ENCODE data around the gene NELL2.
"Not testable (repeated sequence)": the region's sequence is repeated elsewhere in the genome, so short reads cannot be mapped to it uniquely, and the experiment has no call there.

Gene NELL2

GRCh38 chr12:44847403-44847802 lies 28.7 kb downstream of the NELL2 start:
- no peak for DNase-seq

- no peak for DNase-seq
Observed at GRCh38 chr12:44846826-44847225, 29.3 kb downstream of the NELL2 start.

- DNase-seq = peak; percentile 32
Observed at GRCh38 chr12:44842669-44843068, 33.4 kb downstream of the NELL2 start.

- no peak for DNase-seq
Observed at GRCh38 chr12:44839785-44840184, 36.3 kb downstream of the NELL2 start.

GRCh38 chr12:44837114-44837755 lies 38.9 kb downstream of the NELL2 start:
- DNase-seq = no peak

- DNase-seq = peak; percentile 47
Observed at GRCh38 chr12:44835641-44836379, 40.3 kb downstream of the NELL2 start.

- DNase-seq = not testable (repeated sequence)
Observed at GRCh38 chr12:44834996-44835395, 41.1 kb downstream of the NELL2 start.

GRCh38 chr12:44833561-44833960 lies 42.6 kb downstream of the NELL2 start:
- DNase-seq = no peak

GRCh38 chr12:44830566-44831055 lies 45.5 kb downstream of the NELL2 start:
- DNase-seq = no peak

- DNase-seq = no peak
Observed at GRCh38 chr12:44829045-44829444, 47.1 kb downstream of the NELL2 start.

- peak; percentile 70 for DNase-seq
Observed at GRCh38 chr12:44827832-44828438, 48.2 kb downstream of the NELL2 start.

- DNase-seq = not testable (repeated sequence)
Observed at GRCh38 chr12:44821702-44822101, 54.4 kb downstream of the NELL2 start.

- no peak for DNase-seq
Observed at GRCh38 chr12:44819884-44820283, 56.2 kb downstream of the NELL2 start.

GRCh38 chr12:44817687-44818086 lies 58.4 kb downstream of the NELL2 start:
- no peak for DNase-seq

- DNase-seq = no peak
Observed at GRCh38 chr12:44816446-44817017, 59.6 kb downstream of the NELL2 start.

GRCh38 chr12:44812062-44812461 lies 64.1 kb downstream of the NELL2 start:
- DNase-seq = peak; percentile 77

- DNase-seq = no peak
Observed at GRCh38 chr12:44804068-44804467, 72.0 kb downstream of the NELL2 start.

GRCh38 chr12:44795970-44796369 lies 80.1 kb downstream of the NELL2 start:
- no peak for DNase-seq

GRCh38 chr12:44788731-44789130 lies 87.4 kb downstream of the NELL2 start:
- DNase-seq = no peak

- no peak for DNase-seq
Observed at GRCh38 chr12:44780221-44780790, 95.8 kb downstream of the NELL2 start.

- no peak for DNase-seq
Observed at GRCh38 chr12:44779766-44780165, 96.3 kb downstream of the NELL2 start.

- DNase-seq = no peak
Observed at GRCh38 chr12:44778863-44779262, 97.3 kb downstream of the NELL2 start.

GRCh38 chr12:44777044-44777443 lies 99.1 kb downstream of the NELL2 start:
- no peak for DNase-seq

All from CD4-positive, alpha-beta T cell treated with Interleukin-12 subunit alpha and Interleukin-12 subunit beta, for 1 hour (primary cell).